T-helper 9 cell (primary cell): ENCODE results near the gene CCBE1.

Source experiments
- DNase-seq: peaks from one replicate; pipeline ENCODE4 v3.0.0-alpha.2; 2020

The CCBE1 gene

DNA sequence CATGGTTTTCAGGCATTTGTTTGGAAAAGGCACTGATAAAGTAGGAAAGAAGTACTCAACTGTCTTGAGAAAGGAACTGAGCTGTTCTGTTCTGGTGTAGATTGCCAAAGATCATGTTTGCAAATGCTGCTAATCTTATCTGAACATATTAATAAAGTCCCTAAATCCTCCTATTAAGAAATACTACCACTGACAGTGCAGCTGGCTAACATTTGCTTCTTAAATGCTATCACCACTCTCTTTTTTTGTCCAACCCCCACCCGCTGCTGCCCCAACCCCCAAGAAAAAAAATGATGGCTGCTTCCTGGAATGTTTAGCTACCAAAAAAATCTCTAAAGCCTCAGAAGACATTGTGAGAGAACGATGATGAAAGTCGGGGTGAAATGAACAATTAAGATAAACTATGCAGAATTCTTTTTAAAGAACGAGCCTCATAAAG is 130.7 kb downstream of the CCBE1 start:
- no peak for DNase-seq

DNA sequence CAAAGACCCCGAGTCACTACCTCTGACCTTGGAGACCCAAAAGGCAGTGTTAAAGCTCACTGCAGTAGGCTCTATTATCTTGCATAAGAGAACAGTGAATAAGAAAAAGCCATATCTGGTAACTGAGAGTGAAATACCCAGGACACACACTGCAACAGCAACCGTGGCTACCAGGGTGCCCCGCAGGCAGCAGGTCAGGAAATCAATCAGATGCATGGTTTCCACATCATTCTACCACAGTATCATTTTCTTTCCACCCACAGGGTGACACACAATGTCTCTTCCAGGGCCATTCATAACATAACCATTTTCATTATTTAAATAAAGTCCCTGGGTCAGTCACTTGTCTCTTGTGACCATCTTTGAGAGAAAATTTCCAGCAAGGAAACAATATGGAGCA is 131.3 kb downstream of the CCBE1 start:
- no peak for DNase-seq

DNA sequence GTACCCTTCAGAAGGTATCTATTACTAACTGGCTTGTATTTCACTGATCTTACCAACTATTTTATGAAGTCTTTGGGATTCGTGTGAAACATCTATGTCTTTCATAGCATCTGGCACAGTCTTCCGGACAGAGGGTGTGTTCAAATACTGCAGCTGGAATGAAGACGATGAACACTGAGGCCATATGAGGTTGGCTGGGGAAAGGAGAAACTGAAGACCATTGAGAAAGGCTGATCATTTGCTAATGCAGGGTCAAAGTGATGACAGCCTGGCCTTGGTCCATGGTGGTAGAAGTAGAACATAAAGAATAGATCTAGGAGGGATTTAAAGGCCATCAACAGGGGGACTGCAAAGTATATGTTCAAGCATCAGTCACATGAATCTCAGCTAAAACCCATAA is 132.7 kb downstream of the CCBE1 start:
- no peak for DNase-seq

DNA sequence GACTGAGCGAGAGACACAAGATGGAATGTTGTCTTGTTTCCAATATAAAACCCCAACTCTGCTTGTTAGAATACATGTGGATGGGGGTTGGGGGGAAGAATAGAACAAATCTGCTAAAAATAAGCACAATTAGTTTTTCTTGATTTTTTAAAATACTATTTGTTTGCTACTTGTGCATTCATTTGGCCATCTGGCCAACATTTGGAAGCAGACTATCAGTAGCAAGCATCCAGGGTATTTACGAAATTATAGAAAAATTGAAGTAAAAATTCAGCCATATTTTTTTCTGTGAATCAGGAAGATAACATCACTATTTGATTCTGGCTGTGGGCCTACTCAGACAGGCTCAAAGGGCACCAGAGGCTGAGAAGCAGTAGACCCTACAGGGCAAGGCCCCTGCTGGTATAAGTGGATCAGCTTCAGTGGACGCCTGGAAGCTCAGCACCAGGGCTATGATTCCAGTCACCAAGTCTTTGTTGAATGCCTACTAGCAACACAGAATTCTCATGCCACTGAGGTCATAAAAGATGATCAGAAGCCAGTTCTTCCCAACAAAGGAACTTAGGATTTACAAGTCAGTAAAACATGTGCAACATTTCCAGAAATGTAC is 133.9 kb downstream of the CCBE1 start:
- DNase-seq, result no peak

DNA sequence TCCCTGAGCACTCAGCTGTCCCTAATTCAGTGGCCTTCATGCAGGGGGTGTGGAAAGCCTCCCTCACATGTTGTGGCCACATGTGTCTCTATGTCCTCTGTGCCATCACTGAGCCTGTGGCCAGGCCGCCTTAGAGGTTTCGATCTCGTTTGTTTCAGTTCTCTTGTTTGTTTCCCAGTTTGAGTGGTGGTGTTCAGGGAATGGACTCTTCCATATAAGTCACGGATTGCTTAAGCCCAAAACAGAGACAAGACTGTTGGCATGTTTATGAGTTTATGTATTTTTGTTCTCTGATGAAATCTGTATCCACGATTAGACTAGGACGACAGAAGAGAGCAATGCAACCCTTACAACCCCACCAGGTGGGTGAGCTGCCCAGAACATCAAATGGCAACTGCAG is 134.5 kb downstream of the CCBE1 start:
- DNase-seq, result no peak

DNA sequence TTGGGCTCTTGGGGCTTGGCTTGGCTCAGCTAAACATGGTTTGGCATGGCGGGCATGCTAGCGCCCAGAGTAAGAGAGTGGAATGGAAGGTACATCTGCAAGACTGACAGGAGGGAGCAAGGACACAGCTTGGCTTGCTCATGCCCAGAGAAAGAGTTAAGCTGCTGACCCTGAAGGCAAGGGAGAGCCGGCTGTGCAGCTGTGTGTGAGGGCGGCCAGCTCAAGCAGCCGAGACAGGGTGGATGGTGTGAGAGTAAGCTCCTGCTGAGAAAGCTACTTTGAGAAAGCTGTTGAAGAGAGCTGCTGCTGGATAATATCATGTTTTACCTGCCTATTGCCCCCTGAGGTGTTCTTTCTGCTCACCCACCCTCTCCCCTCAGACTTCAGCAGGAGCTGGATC is 135.6 kb downstream of the CCBE1 start:
- DNase-seq, result no peak

DNA sequence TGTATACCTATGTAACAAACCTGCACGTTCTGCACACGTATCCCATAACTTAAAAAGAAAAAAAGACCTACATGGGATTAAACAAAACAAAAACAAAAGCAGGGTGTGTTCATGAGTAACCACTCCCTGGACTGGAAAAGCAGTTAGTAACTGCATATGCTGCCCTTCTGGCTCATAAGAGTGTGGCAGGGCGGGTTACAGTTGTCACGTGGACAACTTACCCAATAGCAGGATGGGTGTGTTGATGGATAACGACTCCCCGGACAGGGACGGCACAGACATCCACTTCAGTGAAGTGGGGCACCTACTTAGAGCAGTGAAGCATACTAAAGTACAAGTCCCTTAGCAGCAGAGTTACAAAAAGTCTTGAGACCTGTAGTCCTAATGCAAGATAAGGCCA is 136.7 kb downstream of the CCBE1 start:
- DNase-seq, result no peak

DNA sequence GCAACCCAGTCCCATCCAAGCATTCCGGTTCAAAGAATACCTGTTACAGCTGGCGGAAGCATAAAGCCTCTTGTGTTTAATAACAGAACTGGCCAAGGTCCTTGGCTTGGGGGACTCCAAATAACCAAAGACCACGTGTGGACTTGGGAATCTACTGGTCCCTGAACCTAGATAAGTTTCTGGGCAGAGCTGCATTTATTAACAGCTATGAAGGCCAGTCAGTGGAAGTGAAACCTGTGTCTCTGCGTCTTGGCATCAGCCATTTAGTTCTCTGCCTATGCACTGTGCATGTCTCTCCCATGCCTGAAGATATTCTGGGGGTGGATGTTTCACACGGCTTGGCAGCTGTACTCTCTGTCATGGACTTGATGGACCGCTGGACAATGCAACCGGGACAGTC is 137.7 kb downstream of the CCBE1 start:
- DNase-seq, result no peak

DNA sequence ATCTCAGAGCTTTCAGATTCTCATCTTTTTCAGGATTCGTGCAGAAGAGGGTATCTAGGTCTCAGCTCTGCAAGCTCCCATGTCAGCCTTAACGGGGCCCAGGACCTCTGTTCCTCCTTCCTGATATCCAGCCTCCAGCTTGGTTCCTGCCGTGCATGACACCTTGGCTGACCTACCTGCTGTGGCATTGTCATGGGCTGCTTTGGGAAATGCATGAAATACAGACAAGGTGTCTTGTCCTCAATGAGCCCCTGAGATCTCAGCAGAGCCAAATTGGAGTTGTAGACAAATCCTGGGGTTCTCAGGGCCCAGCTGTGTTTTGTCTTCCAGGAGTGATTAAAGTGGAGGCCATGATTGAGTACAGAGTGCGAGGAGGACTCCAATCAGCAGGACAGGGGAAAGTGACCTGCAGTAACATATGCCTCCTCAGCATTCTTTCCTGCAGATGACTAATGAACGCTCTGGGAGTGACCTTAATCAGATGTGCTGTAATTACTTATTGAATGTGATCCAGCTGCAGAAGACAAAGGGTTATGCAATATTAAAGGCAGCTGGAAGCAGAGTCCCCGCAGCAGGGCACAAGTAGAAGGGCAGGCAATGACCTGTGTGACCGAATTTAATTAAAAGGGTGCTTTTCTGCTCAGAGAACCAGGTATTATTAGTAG is 141.1 kb downstream of the CCBE1 start:
- no peak for DNase-seq

DNA sequence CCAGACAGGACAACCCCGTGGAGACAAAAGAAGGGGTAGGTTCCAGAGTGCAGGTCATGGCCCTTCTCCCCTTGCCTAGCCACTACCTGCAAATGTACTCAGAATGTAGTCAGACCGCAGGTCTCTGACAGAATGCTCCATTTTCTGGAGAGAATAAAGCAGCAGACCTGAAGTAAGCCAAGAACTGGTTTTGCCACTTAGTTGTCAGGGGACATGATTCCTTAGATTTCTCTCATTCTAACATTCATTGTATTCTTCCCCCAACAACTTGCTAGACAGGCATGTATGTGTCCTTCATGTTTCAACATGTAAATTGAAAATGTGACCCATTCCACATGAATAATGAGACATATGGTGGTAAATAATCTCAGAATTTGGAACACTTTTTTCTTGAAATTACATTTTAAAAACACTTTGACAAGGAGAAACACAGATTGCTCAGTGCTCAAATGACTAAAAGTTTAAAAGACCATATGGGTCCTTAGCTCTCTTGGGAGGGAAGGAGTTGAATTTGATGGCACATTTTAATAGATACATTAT is 142.4 kb downstream of the CCBE1 start:
- no peak for DNase-seq

DNA sequence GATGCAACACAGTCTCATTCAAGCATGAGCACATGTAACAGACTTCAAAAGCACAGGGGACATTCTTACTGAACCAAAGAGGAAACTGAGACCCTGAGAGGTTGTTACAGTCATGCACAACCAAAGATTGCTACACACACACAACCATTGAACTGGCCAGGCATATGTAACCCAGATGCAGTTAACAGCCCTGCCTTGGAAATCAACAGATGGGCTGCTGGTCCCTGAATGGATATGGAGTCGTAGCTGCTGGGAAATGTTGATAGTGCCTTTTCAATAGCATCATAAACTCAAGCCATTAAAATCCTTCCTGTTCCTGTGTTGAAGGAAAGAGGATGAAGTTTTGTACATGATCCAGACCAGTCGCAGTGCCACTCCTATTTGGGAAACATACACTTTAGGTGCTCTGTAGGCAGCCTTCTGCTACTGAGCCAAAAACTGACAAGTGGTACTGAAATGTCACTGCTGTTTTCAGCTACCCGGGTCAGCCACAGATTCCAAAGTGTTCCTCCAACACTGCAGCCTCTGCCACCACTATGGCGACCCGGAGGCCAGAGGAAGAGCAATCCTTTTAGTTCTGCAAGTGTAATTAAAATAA is 143.9 kb downstream of the CCBE1 start:
- DNase-seq, result no peak

DNA sequence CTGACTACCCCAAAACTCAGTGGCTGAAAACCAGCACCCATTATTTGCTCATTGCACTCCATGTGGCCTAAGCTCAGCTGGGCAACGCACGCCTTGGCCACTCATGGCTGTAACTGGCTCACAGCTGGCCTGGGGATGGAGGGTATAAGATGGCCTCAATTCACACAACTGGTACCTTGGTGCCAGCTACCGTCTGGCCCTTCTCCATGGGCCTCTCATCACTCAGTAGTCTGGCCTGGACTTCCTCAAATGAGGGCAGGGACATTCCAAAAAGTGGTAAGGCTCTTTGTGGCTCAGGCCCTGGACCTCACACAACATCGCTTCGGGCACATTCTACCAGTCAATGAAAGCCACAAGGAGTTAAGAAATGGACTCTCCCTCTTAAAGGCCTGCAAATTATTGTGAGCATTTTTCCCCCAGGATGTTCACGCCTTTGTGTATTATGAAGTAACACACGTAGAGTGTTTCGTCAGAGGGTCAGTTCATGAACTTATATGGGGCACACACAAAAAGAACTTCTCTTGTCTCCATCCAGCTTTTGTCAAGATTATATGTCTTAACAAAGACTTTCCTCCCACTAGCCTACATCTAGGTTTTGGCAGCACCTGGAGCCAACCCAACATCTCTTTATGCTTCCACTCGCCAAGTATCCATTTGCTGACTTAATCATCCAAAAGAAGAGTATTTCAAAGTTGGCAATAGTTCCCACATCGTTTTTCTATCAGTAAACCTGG is 145.2 kb downstream of the CCBE1 start:
- no peak for DNase-seq

DNA sequence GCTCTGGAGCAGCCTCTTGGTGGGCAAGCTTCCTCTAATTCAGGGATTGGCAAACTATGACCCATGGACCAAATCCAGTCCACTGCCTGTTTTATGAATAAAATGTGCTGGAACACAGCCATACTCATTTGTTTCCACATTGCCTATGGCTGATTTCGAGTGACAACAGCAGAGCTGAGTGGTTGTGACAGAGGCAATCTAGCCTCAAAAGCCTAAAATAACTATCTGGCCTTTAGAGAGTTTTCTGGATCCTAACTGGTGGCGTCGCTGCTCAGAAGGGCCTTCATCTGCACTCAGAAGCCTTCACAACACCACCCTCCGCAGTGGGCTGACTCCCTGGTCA is 147.1 kb downstream of the CCBE1 start:
- DNase-seq, result no peak

DNA sequence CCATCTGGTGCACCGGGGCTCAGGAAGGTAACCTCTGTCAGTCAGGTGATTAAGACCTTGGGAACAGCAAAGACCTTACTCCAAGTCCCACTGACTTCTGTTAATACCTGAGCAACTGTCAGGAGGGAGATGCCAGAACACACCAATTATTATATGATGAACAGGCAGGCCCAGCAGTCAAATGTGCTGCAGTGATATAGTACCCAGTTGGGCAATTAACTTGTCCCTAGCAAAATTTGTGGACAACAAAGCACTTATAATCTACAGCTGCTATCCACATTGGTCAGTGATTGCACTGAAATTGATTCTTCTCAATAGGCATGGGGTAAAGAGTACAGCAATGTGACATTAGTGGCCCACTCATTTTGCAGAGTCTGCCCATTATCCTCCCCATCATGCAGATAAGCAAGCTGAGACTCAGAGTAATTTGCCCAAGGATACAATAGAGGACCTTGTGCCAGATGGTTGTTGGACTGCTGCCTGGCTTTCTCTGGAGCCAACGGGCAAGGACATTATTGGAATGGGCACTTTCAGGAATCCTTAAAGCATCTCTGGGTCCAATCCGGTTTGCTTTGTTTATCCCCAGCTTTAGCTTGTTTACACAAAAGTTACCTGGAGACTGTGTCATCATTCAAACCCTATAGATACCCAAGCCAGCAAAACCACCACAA is 147.6 kb downstream of the CCBE1 start:
- no peak for DNase-seq

DNA sequence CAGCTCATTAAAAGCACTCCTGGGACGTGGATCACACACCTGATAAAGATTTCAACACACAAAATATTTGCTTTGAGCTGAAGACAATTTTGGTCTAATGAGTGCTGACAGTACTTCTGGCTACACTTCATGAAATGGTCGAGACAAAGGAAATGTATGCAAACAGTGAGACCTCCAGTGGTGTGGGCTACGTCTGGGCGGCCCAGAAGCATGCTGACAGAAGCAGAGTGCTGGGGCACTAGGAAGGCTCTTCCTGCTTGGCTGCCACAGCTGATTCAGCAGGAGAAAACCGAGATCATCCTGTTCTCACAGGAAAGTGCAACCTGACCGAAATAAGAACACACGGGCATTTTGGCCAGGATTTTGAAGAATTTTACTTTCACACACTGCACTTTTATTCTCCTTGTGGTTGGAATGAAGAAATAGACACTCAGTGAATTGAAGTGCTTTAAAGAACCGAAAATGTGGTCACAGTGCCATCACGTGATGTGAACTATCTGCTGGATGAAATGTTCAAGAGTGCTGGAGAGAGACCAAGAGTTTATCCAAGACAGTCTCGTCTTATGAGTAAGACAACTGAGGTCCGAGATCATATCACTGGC is 149.5 kb downstream of the CCBE1 start:
- DNase-seq, result no peak

DNA sequence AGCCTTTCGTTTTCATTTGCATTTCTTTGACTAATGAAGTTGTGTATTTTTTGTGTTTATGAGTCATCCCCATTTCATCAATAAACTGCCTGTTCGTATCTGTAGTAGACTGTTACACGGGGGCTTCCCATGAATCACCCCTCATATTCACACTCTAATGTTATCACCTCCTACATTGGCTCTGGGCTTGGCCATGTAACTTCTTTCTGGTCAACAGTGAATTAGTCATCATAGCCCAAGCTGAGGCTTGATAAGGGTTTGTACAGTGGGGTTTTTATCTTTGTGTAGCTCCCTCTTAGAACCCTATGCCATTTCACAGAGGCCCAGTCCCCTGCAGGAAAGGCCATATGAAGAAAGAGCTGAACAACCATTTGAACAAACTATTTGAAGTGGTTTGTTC is 151.0 kb downstream of the CCBE1 start:
- no peak for DNase-seq

DNA sequence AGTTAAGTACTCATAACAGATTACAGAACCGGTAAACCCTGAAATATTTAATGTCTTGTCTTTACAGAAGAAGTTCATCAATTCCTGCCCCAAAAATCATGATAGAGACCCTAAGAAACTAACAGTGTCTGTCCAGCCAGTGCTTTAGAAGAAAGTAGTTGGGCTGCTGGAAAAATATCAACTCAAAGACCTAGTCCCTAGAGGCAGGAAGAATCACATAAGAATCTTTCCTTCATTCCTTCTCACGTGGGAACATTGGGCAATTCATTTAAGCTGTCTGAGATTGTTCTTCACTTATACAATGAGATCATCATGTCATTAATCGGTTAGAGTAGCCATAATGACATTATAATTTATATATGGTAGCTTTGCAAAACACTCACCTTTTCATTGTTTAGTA is 156.4 kb downstream of the CCBE1 start:
- DNase-seq, result no peak

DNA sequence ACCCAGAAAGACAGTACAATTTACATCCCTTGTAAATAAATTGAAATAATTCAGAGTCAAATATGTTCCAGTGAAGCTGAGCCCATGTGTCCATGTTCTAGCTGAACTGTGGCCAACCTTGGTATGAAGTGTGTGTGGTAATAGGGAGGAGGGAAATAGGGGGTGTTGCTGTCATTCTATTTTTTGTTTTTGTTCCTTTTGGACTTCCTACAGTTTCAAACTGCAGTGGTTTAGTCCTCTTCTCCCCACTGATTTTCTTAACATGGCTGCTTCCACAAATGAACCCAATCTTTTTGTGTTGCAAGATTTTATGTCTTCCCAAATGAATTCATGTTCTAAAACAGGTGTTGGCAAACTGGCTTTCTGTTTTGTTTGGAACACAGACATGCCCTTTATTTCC is 156.9 kb downstream of the CCBE1 start:
- DNase-seq, result no peak

DNA sequence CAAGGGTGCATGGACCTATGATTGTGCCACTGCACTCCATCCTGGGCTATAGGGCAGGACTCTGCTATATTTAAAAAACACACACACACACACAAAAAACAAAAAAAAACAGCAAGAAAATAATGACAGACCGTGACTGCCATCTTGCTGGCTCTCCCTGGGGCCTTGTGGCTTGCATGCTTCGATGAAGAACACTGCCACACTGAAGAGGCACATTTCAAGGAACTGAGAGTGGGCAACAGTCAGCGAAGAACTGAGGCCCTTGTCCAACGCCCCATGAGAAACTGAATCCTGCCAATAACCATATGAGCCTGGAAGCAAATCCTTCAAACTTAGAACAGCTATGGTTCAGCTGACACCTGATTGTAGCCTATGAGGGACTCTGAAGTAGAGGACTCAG is 158.1 kb downstream of the CCBE1 start:
- DNase-seq, result no peak

DNA sequence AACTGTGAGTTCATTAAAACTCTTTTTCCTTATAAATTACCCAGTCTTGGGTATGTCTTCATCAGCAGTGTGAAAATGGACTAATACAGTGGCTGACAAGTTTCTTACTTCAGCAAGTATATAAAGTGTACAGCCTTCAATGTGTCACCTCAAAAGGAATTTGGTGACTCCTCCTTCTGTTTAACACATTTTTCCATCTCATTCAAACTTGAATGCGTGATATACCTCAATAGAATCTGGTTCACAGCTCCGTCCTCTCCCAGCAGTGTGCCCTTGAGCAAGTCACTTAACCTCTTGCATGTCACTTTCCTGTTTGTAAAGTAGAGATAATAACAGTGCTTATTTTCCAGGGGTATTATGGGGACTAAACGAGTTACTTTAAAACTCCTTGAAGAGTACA is 159.6 kb downstream of the CCBE1 start:
- DNase-seq, result no peak

DNA sequence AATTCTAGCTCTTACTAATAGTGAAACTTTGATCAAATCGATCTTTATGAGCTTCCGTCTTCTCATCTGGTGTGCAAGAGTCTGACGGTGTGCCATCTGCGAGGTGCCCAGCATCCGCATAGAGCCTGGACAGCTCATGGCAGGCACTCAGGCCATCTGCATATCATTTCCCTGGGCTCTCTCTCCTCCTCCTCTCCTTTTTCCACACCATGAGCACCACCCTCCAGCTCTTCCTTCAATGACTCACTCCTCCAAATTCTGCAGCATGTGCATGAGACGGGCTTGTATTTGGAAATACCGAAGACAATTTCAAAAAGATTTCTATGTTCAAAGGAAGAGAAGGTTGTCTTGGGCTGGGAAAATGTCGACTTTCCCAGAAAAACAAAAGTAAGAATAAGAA is 161.1 kb downstream of the CCBE1 start:
- DNase-seq, result no peak

DNA sequence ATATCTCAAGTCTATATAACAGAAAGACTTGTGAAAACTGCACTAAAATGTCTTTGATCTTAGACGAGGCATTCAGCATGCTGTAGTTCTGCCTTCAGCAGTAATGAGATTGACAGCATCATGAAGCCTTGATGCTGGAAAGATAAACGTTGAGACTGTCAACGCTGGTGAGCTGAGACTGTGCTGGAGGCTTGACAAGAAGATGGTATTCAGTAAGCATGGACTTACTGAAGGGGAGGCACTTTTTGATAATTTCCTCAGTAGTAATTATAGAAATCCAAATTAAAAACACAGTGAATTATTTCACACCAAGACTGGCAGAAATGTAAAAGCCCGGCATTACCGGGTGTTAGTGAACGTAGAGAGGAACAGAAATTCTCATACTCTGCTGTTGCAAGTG is 162.2 kb downstream of the CCBE1 start:
- no peak for DNase-seq

DNA sequence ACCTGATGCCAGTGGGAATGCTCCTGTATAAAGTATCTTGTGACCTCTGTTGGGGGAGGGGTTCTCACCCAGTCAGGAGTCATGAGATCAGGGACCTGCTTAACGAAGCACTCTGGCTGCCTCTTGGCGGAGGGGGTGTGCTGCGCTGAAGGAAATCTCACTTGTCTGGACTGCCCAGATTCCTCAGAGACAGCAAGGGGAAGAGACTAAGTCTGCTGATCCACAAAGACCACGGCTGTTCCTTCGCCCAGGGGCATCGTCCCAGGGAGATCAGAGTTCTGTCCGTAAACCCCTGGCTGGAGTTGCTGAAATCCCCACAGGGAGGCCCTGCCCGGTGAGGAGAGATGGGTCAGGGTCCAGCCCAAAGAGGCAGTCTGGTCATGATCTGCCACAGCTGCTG is 168.4 kb downstream of the CCBE1 start:
- DNase-seq, result no peak
